Measurements from ENCODE around the gene MTA3.

Gene MTA3

DNA sequence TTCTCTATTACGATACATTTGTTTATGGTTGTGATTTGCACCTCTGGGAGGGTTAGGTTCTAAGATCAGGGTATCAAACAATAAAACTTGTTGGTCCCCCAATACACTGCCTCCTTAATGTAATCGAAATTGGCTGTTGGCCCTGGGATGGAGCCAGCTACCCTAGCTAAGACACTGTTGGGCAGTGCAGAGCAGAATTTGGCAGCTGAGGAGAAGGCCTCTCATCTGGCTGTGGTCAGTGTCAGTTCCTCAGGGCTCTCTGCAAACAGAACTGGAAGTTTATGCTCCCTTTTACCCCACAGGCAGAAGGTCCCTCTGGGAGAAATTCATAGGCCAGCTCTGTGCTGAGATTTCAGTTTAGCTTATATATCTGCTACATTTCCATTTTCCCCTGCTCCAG, 232.5 kb downstream of the MTA3 start:
- no peak for DNase-seq

DNA sequence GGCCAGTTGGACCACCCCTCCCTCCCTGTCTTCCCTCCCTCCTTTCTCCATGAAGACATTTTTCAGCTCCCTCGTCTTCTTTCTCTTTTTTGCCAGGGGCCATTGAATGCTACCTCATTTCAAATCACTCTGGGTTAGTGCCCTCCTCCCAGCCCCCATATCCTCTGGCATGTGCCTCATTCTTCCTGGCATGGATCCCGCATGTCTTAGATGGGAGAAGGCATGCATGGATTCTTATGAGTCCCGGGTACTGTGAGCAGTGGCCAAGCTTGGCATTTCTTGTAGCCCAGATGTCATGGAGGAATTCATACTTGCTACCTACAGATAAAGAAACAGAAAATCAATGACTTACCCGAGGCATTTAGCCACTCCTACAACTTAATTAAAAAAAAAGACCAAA, 232.9 kb downstream of the MTA3 start:
- DNase-seq = no peak

DNA sequence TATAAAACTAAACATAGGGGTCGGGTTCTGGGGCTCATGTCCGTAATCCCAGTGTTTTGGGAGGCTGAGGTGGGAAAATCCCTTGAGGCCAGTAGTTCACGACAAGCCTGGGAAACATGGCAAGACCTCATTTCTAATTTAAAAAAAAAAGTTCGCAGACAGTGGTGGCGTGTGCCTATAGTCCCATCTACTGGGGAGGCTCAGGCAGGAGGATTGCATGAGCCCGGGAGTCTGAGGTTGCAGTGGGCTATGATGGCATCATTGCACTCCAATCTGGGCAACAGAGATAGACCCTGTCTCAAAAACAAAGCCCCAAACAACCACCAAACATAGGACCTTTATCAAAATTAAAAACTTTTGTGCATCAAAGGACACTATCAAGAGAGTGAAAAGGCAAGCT, 233.7 kb downstream of the MTA3 start:
- no peak for DNase-seq

DNA sequence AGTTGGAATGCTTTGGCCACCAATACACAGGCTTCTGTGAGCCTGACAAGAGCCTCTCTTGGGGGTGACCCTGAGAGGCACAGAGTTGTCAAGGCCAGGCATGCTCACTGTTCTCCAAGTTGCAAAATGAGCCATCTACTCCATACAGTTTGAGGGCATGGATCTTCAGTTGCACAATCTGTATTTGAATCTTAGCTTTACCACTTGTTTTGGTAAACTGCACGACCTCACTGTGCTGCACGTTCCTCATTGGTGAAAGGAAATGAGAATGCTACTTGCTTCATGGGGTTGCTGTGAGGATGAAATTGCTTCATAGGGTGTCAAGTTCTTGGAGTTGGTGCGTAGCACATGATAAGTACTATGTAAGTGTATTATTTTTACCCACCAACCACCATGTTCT, 235.9 kb downstream of the MTA3 start:
- no peak for DNase-seq

DNA sequence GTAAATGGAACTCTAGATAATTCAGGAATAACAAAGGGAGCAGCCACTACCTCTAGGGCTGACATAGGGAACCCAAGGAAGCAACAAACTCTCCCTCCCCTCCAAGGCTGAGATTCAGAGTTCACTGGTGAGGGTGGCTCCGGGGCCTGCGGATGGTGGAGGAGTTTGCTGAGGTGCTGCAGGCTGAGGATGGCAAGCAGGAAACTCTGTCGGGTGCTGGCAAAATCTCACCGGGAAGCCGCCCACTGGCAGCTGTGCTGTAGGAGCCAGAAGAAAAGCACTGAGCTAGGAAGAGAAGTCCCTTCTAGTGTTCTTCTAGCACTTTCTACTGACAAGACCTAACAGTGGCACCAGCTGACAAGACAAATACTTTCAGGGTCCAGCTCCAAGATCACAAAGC, 236.5 kb downstream of the MTA3 start:
- DNase-seq = peak in 13 of 56 donors; percentile 22 to 48 (median 34)

Measured in amygdala (tissue), 56 donors.